ENCODE results near the gene YTHDC1. TPM values are rescaled to one million over a fixed set of nuclear protein-coding genes. Genes with fewer than 3 reads are reported as not detected.

YTHDC1 gene
- total and polyA plus RNA-seq, 2 experiments from 2014 or later: 72.3 to 144 TPM

GRCh38 chr4:68346461-68346860 is 3.4 kb downstream of the YTHDC1 start:
- ATAC-seq (no peak), DNase-seq (ENCODE audit: low spot score) (no peak)
- H3K4me3 Mint-ChIP-seq: peak overlapping the region; percentile 91; the same call in 1 of the 3 replicates
- Histone ChIP-seq H3K4me1 (ENCODE audit: insufficient read depth) (peaks cover 46% of the 10 kb centered on the region), H3K27me3 (ENCODE audit: insufficient read depth) (no peaks in the 10 kb centered on the region), H3K9me2 (ENCODE audit: insufficient read depth) (no peaks in the 10 kb centered on the region), H4K20me1 (replicated peaks; ENCODE audit: insufficient read depth) (peaks cover 53% of the 10 kb centered on the region), H3K4me3 (peak overlapping the region; percentile 87), H3F3A (replicated peaks; ENCODE audit: low read depth) (peaks cover 8% of the 10 kb centered on the region; the same call in 1 of the 2 replicates), H3K27ac (ENCODE audit: low read depth) (no peak overlapping the region), H3K79me2 (replicated peaks; ENCODE audit: insufficient read depth) (peaks cover 84% of the 10 kb centered on the region), H2AFZ (no peak overlapping the region), H3K4me2 (peak overlapping the region; percentile 91), H3K36me3 (ENCODE audit: insufficient read depth) (no peaks in the 10 kb centered on the region)
- no peak for TF ChIP-seq REST (IDR thresholded peaks at IDR 0.05; ENCODE audit: unreplicated experiment)
- no peak for TF ChIP-seq JUNB (IDR thresholded peaks at IDR 0.05; ENCODE audit: unreplicated experiment)
- no peak for TF ChIP-seq ZNF331 (CRISPR knock-in tag; IDR thresholded peaks at IDR 0.05; ENCODE audit: low read depth)
- no peak for TF ChIP-seq CREB1 (CRISPR knock-in tag; IDR thresholded peaks at IDR 0.05; ENCODE audit: low read depth)
- TF ChIP-seq EZH2 (IDR thresholded peaks at IDR 0.05; ENCODE audit: low read depth, unreplicated experiment): no peak
- no peak for TF ChIP-seq CTCF (conservative IDR thresholded peaks at IDR 0.05; ENCODE audit: low read depth in 2 of 2)
- TF ChIP-seq ETS1 (IDR thresholded peaks at IDR 0.05): no peak
- TF ChIP-seq EZH2phosphoT487 (IDR thresholded peaks at IDR 0.05; ENCODE audit: unreplicated experiment): no peak
- no peak for TF ChIP-seq STAT1 (IDR thresholded peaks at IDR 0.05; ENCODE audit: unreplicated experiment)
- no peak for TF ChIP-seq ZNF114 (CRISPR knock-in tag; IDR thresholded peaks at IDR 0.05)
- no peak for TF ChIP-seq ZNF462 (CRISPR knock-in tag; IDR thresholded peaks at IDR 0.05)
- TF ChIP-seq NANOG (IDR thresholded peaks at IDR 0.05; ENCODE audit: borderline replicate concordance): no peak
- no peak for TF ChIP-seq POLR2AphosphoS5 (IDR thresholded peaks at IDR 0.05; ENCODE audit: low read depth)
- H3K4me1 Mint-ChIP-seq: peaks cover 41% of the 10 kb centered on the region
- peaks cover 15% of the 10 kb centered on the region for H3K36me3 Mint-ChIP-seq (ENCODE audit: low read depth)
- no peak overlapping the region for H3K27ac Mint-ChIP-seq
- no peaks in the 10 kb centered on the region for H3K9me3 Mint-ChIP-seq
- peaks cover 4% of the 10 kb centered on the region for H3K27me3 Mint-ChIP-seq (ENCODE audit: insufficient read depth, low read depth, poor library complexity)
